HepG2 (cell line): Measurements from ENCODE around the gene PRDM15. TPM values are rescaled to one million over a fixed set of nuclear protein-coding genes. Genes with fewer than 3 reads are reported as not detected.
A peak's percentile ranks its signal among the peaks of the same experiment; 100 is the strongest.

ENCODE experiments used
- ADNP ChIP-seq: sonication (generic); formaldehyde crosslinking; IDR thresholded peaks from 2 replicates; pipeline ENCODE4 v1.4.0; 2020; ENCODE audit warnings: missing genetic modification reagents
- CREB3 ChIP-seq: sonication (generic); formaldehyde crosslinking; IDR thresholded peaks from 2 replicates; pipeline ENCODE4 v1.5.0; 2020; ENCODE audit warnings: missing genetic modification reagents
- SALL1 ChIP-seq: sonication (generic); formaldehyde crosslinking; IDR thresholded peaks from 2 replicates; pipeline ENCODE4 v1.8.0; 2022; ENCODE audit warnings: mild to moderate bottlenecking, missing genetic modification reagents
- ZFP91 ChIP-seq: sonication (generic); formaldehyde crosslinking; IDR thresholded peaks from 2 replicates; pipeline ENCODE4 v1.9.0; 2022; ENCODE audit warnings: missing genetic modification reagents, mild to moderate bottlenecking, borderline replicate concordance
- ZNF280B ChIP-seq: sonication (generic); formaldehyde crosslinking; IDR thresholded peaks from 2 replicates; pipeline ENCODE4 v1.5.0; 2020; ENCODE audit warnings: missing genetic modification reagents, mild to moderate bottlenecking, borderline replicate concordance
- ZNF280D ChIP-seq: sonication (generic); formaldehyde crosslinking; IDR thresholded peaks from 2 replicates; pipeline ENCODE4 v1.5.1; 2020; ENCODE audit warnings: mild to moderate bottlenecking, missing genetic modification reagents
- ZNF609 ChIP-seq: sonication (generic); formaldehyde crosslinking; IDR thresholded peaks from 2 replicates; pipeline ENCODE4 v1.4.0; 2020; ENCODE audit warnings: mild to moderate bottlenecking, missing genetic modification reagents, borderline replicate concordance
- ZNF674 ChIP-seq: sonication (generic); formaldehyde crosslinking; IDR thresholded peaks from 2 replicates; pipeline ENCODE4 v1.5.0; 2020; ENCODE audit warnings: low read depth, mild to moderate bottlenecking, missing genetic modification reagents
- ZNF816 ChIP-seq: sonication (generic); formaldehyde crosslinking; IDR thresholded peaks from 2 replicates; pipeline ENCODE4 v1.8.0; 2022; ENCODE audit warnings: missing genetic modification reagents, mild to moderate bottlenecking, borderline replicate concordance
- polyA plus RNA-seq, 8 experiments: library from polyadenylated mRNA; depleted of rRNA in 3 of 8; stranded (reverse) in 7 of 8; unstranded in 1 of 8; fragments of >200 nt; fragmentation: Illumina TruSeq in 4 of 8; extraction: Trizol in 4 of 8; gene quantifications; 2 replicates each; pipeline versions ENCODE4 v1.2.1 to v1.2.3, GENCODE V29; 2011 to 2016; ENCODE audit warnings: low read depth in 4 of 8, missing spikeins in 1 of 8, mixed read lengths in 1 of 8; ENCODE audit not compliant: insufficient read depth in 1 of 8
- total RNA-seq, 5 experiments: library from RNA; depleted of rRNA; stranded (reverse); fragments of >200 nt; fragmentation: Illumina TruSeq; extraction: Trizol; gene quantifications; 2 replicates each; pipeline ENCODE4 v1.2.3, GENCODE V29; 2016; ENCODE audit warnings: low read depth in 1 of 5
- TF ChIP-seq, protein P1 (sequence below): sonication (generic); formaldehyde crosslinking; conservative IDR thresholded peaks from 2 replicates; pipeline ENCODE4 v1.4.0; 2020; ENCODE audit warnings: mild to moderate bottlenecking, missing genetic modification reagents, moderate library complexity

Gene PRDM15
- total and polyA plus RNA-seq, 2 of the 13 experiments (the other 11 are each of a cell fraction or from before 2014, with no cell fraction given): 4.0 to 6.9 TPM

- TF ChIP-seq, protein P1, sequence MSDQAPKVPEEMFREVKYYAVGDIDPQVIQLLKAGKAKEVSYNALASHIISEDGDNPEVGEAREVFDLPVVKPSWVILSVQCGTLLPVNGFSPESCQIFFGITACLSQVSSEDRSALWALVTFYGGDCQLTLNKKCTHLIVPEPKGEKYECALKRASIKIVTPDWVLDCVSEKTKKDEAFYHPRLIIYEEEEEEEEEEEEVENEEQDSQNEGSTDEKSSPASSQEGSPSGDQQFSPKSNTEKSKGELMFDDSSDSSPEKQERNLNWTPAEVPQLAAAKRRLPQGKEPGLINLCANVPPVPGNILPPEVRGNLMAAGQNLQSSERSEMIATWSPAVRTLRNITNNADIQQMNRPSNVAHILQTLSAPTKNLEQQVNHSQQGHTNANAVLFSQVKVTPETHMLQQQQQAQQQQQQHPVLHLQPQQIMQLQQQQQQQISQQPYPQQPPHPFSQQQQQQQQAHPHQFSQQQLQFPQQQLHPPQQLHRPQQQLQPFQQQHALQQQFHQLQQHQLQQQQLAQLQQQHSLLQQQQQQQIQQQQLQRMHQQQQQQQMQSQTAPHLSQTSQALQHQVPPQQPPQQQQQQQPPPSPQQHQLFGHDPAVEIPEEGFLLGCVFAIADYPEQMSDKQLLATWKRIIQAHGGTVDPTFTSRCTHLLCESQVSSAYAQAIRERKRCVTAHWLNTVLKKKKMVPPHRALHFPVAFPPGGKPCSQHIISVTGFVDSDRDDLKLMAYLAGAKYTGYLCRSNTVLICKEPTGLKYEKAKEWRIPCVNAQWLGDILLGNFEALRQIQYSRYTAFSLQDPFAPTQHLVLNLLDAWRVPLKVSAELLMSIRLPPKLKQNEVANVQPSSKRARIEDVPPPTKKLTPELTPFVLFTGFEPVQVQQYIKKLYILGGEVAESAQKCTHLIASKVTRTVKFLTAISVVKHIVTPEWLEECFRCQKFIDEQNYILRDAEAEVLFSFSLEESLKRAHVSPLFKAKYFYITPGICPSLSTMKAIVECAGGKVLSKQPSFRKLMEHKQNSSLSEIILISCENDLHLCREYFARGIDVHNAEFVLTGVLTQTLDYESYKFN (CRISPR knock-in tag): peak; percentile 90
- TF ChIP-seq CREB3 (CRISPR knock-in tag) (no peak), ZNF280B (CRISPR knock-in tag) (no peak), ZNF280D (CRISPR knock-in tag) (0 out of 2 replicates have a peak, but pooled peaks have one; percentile 52), ZNF816 (no peak), ADNP (CRISPR knock-in tag) (0 out of 2 replicates have a peak, but pooled peaks have one; percentile 46), ZNF674 (CRISPR knock-in tag) (0 out of 2 replicates have a peak, but pooled peaks have one; percentile 53), ZNF609 (peak; percentile 77; the same call in 1 of the 2 replicates), SALL1 (CRISPR knock-in tag) (peak; percentile 87), ZFP91 (CRISPR knock-in tag) (peak; percentile 24; the same call in 1 of the 2 replicates)
These were observed 128.5 kb downstream of the PRDM15 start (continued) for GRCh38 chr21:41750532-41751151.
